ENCODE results near the gene IRAK4. TPM values are rescaled to one million over a fixed set of nuclear protein-coding genes. Genes with fewer than 3 reads are reported as not detected.
A peak's percentile ranks its signal among the peaks of the same experiment; 100 is the strongest.

Gene IRAK4
- total and polyA plus RNA-seq, 2 experiments from 2014 or later, result 3.9 to 12.9 TPM

DNA sequence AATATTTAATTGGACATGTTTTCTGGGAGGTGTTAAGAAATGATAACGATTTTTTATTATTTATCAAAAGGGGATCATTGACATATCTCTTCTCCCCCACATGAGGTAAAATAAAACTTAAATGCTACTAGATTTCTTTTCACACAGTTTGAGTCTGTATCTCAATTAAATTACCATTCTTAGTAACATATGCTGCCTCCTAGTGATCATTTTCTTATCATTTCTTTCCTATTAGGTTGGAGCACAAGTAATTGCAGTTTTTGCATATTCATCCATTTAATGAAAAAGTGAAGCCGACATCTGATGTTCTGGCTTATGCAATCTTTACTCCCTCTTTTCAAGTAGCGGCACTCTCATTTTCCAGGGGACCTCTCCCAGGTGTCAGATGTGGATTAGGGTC, 25.1 kb upstream of the IRAK4 start:
- no peaks in the 10 kb centered on the region for H3K79me2 ChIP-seq (replicated peaks; ENCODE audit: insufficient read depth)
- no peaks in the 10 kb centered on the region for H3F3A ChIP-seq (replicated peaks; ENCODE audit: low read depth)
- Mint-ChIP-seq H3K9me3 (no peaks in the 10 kb centered on the region), H3K4me1 (peaks cover 5% of the 10 kb centered on the region), H3K36me3 (ENCODE audit: low read depth) (peaks cover 6% of the 10 kb centered on the region; the same call in 2 of the 3 replicates), H3K27ac (peak overlapping the region; percentile 37), H3K27me3 (ENCODE audit: insufficient read depth, low read depth, poor library complexity) (no peaks in the 10 kb centered on the region), H3K4me3 (no peak overlapping the region)
- no peaks in the 10 kb centered on the region for H3K9me2 ChIP-seq (ENCODE audit: insufficient read depth)
- no peaks in the 10 kb centered on the region for H4K20me1 ChIP-seq (replicated peaks; ENCODE audit: insufficient read depth)
- no peak overlapping the region for H3K4me2 ChIP-seq
- H3K4me3 ChIP-seq, result no peak overlapping the region
- ATAC-seq (no peak), DNase-seq (ENCODE audit: low spot score) (no peak)
- no peaks in the 10 kb centered on the region for H3K27me3 ChIP-seq (ENCODE audit: insufficient read depth)
- peaks cover 5% of the 10 kb centered on the region; the same call in 1 of the 2 replicates for H3K36me3 ChIP-seq (ENCODE audit: insufficient read depth)
- peaks cover 5% of the 10 kb centered on the region for H3K4me1 ChIP-seq (ENCODE audit: insufficient read depth)
- no peak for TF ChIP-seq JUNB (IDR thresholded peaks at IDR 0.05; ENCODE audit: unreplicated experiment)
- TF ChIP-seq ZNF331 (CRISPR knock-in tag; IDR thresholded peaks at IDR 0.05; ENCODE audit: low read depth), result no peak
- H2AFZ ChIP-seq, result no peak overlapping the region
- no peak overlapping the region for H3K27ac ChIP-seq (ENCODE audit: low read depth)

DNA sequence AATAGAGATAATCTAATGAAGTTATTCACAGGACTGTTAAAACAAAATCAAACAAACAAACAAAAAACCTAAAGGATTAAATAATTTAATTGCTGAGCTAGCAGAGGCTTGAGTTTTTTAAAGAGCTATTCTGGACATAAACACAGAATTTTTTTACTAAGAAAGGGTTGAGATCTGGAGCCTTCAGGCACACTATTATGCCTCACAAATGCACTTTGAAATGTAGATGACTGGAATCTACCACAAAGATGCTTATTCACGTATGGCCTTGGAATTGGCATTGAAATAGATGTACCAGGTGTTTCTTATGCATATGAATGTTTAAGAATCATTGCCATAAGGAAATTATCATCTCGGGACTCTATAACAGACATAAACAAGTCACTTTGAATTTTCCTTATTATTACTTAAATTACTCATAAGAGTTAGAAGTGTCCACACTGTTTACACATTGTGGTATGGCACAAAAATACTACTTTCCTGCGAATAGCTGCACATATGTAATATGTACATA, 21.8 kb upstream of the IRAK4 start:
- no peaks in the 10 kb centered on the region for H4K20me1 ChIP-seq (replicated peaks; ENCODE audit: insufficient read depth)
- no peaks in the 10 kb centered on the region for H3K9me2 ChIP-seq (ENCODE audit: insufficient read depth)
- no peaks in the 10 kb centered on the region for H3K27me3 Mint-ChIP-seq (ENCODE audit: insufficient read depth, low read depth, poor library complexity)
- H3K4me1 Mint-ChIP-seq, result peaks cover 5% of the 10 kb centered on the region
- H2AFZ ChIP-seq, result no peak overlapping the region
- no peak overlapping the region for H3K4me3 ChIP-seq
- peak overlapping the region; percentile 70 for H3K27ac Mint-ChIP-seq
- ATAC-seq (no peak), DNase-seq (ENCODE audit: low spot score) (no peak)
- peaks cover 7% of the 10 kb centered on the region; the same call in 2 of the 3 replicates for H3K36me3 Mint-ChIP-seq (ENCODE audit: low read depth)
- peaks cover 6% of the 10 kb centered on the region; the same call in 1 of the 2 replicates for H3K36me3 ChIP-seq (ENCODE audit: insufficient read depth)
- peaks cover 5% of the 10 kb centered on the region for H3K4me1 ChIP-seq (ENCODE audit: insufficient read depth)
- H3K4me3 Mint-ChIP-seq, result no peak overlapping the region
- no peaks in the 10 kb centered on the region for H3K27me3 ChIP-seq (ENCODE audit: insufficient read depth)
- H3K4me2 ChIP-seq, result no peak overlapping the region
- H3K79me2 ChIP-seq (replicated peaks; ENCODE audit: insufficient read depth), result no peaks in the 10 kb centered on the region
- H3K9me3 Mint-ChIP-seq, result no peaks in the 10 kb centered on the region
- no peak overlapping the region for H3K27ac ChIP-seq (ENCODE audit: low read depth)
- no peaks in the 10 kb centered on the region for H3F3A ChIP-seq (replicated peaks; ENCODE audit: low read depth)
- no peak for TF ChIP-seq CREB1 (CRISPR knock-in tag; IDR thresholded peaks at IDR 0.05; ENCODE audit: low read depth)
- TF ChIP-seq, protein P1, sequence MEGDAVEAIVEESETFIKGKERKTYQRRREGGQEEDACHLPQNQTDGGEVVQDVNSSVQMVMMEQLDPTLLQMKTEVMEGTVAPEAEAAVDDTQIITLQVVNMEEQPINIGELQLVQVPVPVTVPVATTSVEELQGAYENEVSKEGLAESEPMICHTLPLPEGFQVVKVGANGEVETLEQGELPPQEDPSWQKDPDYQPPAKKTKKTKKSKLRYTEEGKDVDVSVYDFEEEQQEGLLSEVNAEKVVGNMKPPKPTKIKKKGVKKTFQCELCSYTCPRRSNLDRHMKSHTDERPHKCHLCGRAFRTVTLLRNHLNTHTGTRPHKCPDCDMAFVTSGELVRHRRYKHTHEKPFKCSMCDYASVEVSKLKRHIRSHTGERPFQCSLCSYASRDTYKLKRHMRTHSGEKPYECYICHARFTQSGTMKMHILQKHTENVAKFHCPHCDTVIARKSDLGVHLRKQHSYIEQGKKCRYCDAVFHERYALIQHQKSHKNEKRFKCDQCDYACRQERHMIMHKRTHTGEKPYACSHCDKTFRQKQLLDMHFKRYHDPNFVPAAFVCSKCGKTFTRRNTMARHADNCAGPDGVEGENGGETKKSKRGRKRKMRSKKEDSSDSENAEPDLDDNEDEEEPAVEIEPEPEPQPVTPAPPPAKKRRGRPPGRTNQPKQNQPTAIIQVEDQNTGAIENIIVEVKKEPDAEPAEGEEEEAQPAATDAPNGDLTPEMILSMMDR (conservative IDR thresholded peaks at IDR 0.05; ENCODE audit: low read depth in 2 of 2), result no peak
- no peak for TF ChIP-seq STAT1 (IDR thresholded peaks at IDR 0.05; ENCODE audit: unreplicated experiment)
- TF ChIP-seq ZNF114 (CRISPR knock-in tag; IDR thresholded peaks at IDR 0.05), result no peak
- TF ChIP-seq, protein P2, sequence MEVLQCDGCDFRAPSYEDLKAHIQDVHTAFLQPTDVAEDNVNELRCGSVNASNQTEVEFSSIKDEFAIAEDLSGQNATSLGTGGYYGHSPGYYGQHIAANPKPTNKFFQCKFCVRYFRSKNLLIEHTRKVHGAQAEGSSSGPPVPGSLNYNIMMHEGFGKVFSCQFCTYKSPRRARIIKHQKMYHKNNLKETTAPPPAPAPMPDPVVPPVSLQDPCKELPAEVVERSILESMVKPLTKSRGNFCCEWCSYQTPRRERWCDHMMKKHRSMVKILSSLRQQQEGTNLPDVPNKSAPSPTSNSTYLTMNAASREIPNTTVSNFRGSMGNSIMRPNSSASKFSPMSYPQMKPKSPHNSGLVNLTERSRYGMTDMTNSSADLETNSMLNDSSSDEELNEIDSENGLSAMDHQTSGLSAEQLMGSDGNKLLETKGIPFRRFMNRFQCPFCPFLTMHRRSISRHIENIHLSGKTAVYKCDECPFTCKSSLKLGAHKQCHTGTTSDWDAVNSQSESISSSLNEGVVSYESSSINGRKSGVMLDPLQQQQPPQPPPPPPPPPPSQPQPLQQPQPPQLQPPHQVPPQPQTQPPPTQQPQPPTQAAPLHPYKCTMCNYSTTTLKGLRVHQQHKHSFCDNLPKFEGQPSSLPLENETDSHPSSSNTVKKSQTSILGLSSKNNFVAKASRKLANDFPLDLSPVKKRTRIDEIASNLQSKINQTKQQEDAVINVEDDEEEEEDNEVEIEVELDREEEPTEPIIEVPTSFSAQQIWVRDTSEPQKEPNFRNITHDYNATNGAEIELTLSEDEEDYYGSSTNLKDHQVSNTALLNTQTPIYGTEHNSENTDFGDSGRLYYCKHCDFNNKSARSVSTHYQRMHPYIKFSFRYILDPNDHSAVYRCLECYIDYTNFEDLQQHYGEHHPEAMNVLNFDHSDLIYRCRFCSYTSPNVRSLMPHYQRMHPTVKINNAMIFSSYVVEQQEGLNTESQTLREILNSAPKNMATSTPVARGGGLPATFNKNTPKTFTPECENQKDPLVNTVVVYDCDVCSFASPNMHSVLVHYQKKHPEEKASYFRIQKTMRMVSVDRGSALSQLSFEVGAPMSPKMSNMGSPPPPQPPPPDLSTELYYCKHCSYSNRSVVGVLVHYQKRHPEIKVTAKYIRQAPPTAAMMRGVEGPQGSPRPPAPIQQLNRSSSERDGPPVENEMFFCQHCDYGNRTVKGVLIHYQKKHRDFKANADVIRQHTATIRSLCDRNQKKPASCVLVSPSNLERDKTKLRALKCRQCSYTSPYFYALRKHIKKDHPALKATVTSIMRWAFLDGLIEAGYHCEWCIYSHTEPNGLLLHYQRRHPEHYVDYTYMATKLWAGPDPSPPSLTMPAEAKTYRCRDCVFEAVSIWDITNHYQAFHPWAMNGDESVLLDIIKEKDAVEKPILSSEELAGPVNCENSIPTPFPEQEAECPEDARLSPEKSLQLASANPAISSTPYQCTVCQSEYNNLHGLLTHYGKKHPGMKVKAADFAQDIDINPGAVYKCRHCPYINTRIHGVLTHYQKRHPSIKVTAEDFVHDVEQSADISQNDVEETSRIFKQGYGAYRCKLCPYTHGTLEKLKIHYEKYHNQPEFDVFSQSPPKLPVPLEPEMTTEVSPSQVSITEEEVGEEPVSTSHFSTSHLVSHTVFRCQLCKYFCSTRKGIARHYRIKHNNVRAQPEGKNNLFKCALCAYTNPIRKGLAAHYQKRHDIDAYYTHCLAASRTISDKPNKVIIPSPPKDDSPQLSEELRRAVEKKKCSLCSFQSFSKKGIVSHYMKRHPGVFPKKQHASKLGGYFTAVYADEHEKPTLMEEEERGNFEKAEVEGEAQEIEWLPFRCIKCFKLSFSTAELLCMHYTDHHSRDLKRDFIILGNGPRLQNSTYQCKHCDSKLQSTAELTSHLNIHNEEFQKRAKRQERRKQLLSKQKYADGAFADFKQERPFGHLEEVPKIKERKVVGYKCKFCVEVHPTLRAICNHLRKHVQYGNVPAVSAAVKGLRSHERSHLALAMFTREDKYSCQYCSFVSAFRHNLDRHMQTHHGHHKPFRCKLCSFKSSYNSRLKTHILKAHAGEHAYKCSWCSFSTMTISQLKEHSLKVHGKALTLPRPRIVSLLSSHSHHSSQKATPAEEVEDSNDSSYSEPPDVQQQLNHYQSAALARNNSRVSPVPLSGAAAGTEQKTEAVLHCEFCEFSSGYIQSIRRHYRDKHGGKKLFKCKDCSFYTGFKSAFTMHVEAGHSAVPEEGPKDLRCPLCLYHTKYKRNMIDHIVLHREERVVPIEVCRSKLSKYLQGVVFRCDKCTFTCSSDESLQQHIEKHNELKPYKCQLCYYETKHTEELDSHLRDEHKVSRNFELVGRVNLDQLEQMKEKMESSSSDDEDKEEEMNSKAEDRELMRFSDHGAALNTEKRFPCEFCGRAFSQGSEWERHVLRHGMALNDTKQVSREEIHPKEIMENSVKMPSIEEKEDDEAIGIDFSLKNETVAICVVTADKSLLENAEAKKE (CRISPR knock-in tag; IDR thresholded peaks at IDR 0.05), result no peak
- TF ChIP-seq, protein P3, sequence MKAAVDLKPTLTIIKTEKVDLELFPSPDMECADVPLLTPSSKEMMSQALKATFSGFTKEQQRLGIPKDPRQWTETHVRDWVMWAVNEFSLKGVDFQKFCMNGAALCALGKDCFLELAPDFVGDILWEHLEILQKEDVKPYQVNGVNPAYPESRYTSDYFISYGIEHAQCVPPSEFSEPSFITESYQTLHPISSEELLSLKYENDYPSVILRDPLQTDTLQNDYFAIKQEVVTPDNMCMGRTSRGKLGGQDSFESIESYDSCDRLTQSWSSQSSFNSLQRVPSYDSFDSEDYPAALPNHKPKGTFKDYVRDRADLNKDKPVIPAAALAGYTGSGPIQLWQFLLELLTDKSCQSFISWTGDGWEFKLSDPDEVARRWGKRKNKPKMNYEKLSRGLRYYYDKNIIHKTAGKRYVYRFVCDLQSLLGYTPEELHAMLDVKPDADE (IDR thresholded peaks at IDR 0.05), result no peak
- TF ChIP-seq EZH2 (IDR thresholded peaks at IDR 0.05; ENCODE audit: low read depth, unreplicated experiment), result no peak

Measured in GM23338 (cell line).